ENCODE data around the gene ZNF555.

ZNF555 gene

GRCh38 chr19:2841855-2842574 is 740 bp downstream of the ZNF555 start:
- no peak for ATAC-seq
- TF ChIP-seq, protein P1, sequence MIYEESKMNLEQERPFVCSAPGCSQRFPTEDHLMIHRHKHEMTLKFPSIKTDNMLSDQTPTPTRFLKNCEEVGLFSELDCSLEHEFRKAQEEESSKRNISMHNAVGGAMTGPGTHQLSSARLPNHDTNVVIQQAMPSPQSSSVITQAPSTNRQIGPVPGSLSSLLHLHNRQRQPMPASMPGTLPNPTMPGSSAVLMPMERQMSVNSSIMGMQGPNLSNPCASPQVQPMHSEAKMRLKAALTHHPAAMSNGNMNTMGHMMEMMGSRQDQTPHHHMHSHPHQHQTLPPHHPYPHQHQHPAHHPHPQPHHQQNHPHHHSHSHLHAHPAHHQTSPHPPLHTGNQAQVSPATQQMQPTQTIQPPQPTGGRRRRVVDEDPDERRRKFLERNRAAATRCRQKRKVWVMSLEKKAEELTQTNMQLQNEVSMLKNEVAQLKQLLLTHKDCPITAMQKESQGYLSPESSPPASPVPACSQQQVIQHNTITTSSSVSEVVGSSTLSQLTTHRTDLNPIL (CRISPR knock-in tag; IDR thresholded peaks at IDR 0.05; ENCODE audit: low read depth), result no peak
- TF ChIP-seq BACH2 (CRISPR knock-in tag; IDR thresholded peaks at IDR 0.05; ENCODE audit: borderline replicate concordance) (no peak), CSDC2 (CRISPR knock-in tag; IDR thresholded peaks at IDR 0.05) (no peak), POU6F1 (CRISPR knock-in tag; IDR thresholded peaks at IDR 0.05; ENCODE audit: borderline replicate concordance, low read depth) (no peak), SNAI2 (CRISPR knock-in tag; IDR thresholded peaks at IDR 0.05) (no peak), ZNF8 (CRISPR knock-in tag; IDR thresholded peaks at IDR 0.05) (no peak), RARB (CRISPR knock-in tag; IDR thresholded peaks at IDR 0.05) (no peak), PATZ1 (CRISPR knock-in tag; IDR thresholded peaks at IDR 0.05; ENCODE audit: borderline replicate concordance) (no peak), ARNTL (CRISPR knock-in tag; IDR thresholded peaks at IDR 0.05; ENCODE audit: borderline replicate concordance, low read depth) (no peak), GLIS3 (CRISPR knock-in tag; IDR thresholded peaks at IDR 0.05) (no peak), ISL1 (CRISPR knock-in tag; IDR thresholded peaks at IDR 0.05) (no peak), OSR1 (CRISPR knock-in tag; IDR thresholded peaks at IDR 0.05) (no peak), PPARA (CRISPR knock-in tag; IDR thresholded peaks at IDR 0.05; ENCODE audit: borderline replicate concordance) (no peak), ZNF565 (CRISPR knock-in tag; conservative IDR thresholded peaks at IDR 0.05; ENCODE audit: low read depth) (no peak), TSHZ2 (CRISPR knock-in tag; IDR thresholded peaks at IDR 0.05) (no peak), ZFP30 (CRISPR knock-in tag; IDR thresholded peaks at IDR 0.05) (no peak), ZNF70 (CRISPR knock-in tag; IDR thresholded peaks at IDR 0.05) (no peak)

DNA sequence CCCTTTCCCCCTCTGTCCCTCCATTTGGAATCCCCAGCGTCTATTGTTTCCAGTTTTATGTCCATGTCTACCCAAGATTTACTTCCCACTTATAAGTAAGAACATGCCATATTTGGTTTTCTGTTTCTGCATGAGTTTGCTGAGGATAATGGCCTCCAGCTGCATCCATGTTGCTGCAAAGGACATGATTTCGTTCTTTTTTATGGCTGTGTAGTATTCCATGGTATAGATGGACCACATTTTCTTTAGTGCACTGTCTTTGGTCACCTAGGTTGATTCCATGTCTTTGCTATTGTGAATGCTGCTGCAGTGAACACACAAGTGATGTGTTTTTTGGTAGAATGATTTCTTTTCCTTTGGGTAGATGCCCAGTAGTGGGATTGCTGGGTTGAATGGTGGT is 3.8 kb downstream of the ZNF555 start:
- TF ChIP-seq TOX (CRISPR knock-in tag; IDR thresholded peaks at IDR 0.05; ENCODE audit: borderline replicate concordance), result no peak
- TF ChIP-seq ZFP30 (CRISPR knock-in tag; IDR thresholded peaks at IDR 0.05), result no peak
- TF ChIP-seq ZC3H10 (CRISPR knock-in tag; IDR thresholded peaks at IDR 0.05), result no peak
- TF ChIP-seq ZFP3 (CRISPR knock-in tag; IDR thresholded peaks at IDR 0.05), result no peak
- TF ChIP-seq ZNF70 (CRISPR knock-in tag; IDR thresholded peaks at IDR 0.05), result no peak

GRCh38 chr19:2846180-2846894 is 5.1 kb downstream of the ZNF555 start:
- no peak for ATAC-seq
- TF ChIP-seq ZC3H10 (CRISPR knock-in tag; IDR thresholded peaks at IDR 0.05) (no peak), POU6F1 (CRISPR knock-in tag; IDR thresholded peaks at IDR 0.05; ENCODE audit: borderline replicate concordance, low read depth) (no peak), ARNTL (CRISPR knock-in tag; IDR thresholded peaks at IDR 0.05; ENCODE audit: borderline replicate concordance, low read depth) (no peak), GLIS3 (CRISPR knock-in tag; IDR thresholded peaks at IDR 0.05) (no peak), SNAI2 (CRISPR knock-in tag; IDR thresholded peaks at IDR 0.05) (no peak), ISL1 (CRISPR knock-in tag; IDR thresholded peaks at IDR 0.05) (no peak), ZNF565 (CRISPR knock-in tag; conservative IDR thresholded peaks at IDR 0.05; ENCODE audit: low read depth) (no peak)

More for the DNA sequence above, 3.8 kb downstream of the ZNF555 start:
- no peak for ATAC-seq
